Measurements from ENCODE around the gene CETN3. TPM values are rescaled to one million over a fixed set of nuclear protein-coding genes. Genes with fewer than 3 reads are reported as not detected.
A peak's percentile ranks its signal among the peaks of the same experiment; 100 is the strongest.

CETN3 gene
- total and polyA plus RNA-seq, 2 of the 13 experiments (the other 11 are each of a cell fraction or from before 2014, with no cell fraction given) = 15.4 to 71.5 TPM

GRCh38 chr5:90410178-90410762, 714 bp upstream of the CETN3 start:
- POLR2A ChIA-PET = interaction anchor here (0.7 to 2.7 kb wide), 24 partner anchors 7 to 973 kb away, joined by 3 to 39 read pairs (median 4); partner anchors contain the start of genes ARRDC3, MBLAC2 and POLR3G
- peaks cover 15% of the 10 kb centered on the region for H3K79me2 ChIP-seq (ENCODE audit: insufficient read depth, low read length)
- 1% methylated on average over 10 of the region's 10 CpGs for WGBS (ENCODE audit: low lambda C conversion rate)
- in situ Hi-C loops (cut with HindIII; ENCODE audit: extremely low pct_ligation_motif_present, low pct_unique_long_range_greater_than_20kb) = no loop called here
- H3K4me1 ChIP-seq (ENCODE audit: insufficient read depth, low read length) = peaks cover 31% of the 10 kb centered on the region
- FAIRE-seq = no peak
- H3K4me2 ChIP-seq (ENCODE audit: low read depth, low read length) = peak overlapping the region; percentile 91
- H2AFZ ChIP-seq (ENCODE audit: low read length) = peak overlapping the region; percentile 94
- H3K27me3 ChIP-seq (ENCODE audit: control insufficient read depth in 1 of 2, insufficient read depth in 2 of 2, low read length in 2 of 2) = no peaks in the 10 kb centered on the region; a peak in 1 of 5 replicates
- intact Hi-C loops (cut with micrococcal nuclease; ENCODE audit: unreplicated experiment) = no loop called here
- CTCF ChIA-PET (ENCODE audit: low intra/inter-chr PET ratio, low total read pairs) = no interaction called here
- H3K4me3 ChIP-seq (replicated peaks in 1 of 3; ENCODE audit: insufficient read depth in 1 of 3, low read depth in 2 of 3, low read length in 3 of 3) = peak overlapping the region; percentile 70 to 87 (median 80)
- H3K36me3 ChIP-seq (replicated peaks in 1 of 2; ENCODE audit: control insufficient read depth in 1 of 2, insufficient read depth in 2 of 2, low read length in 2 of 2) = peaks cover 1 to 7% of the 10 kb centered on the region in 2 experiments; a peak in 4 of 5 replicates
- TSS peak; percentile 95 for BruUV-seq (replicated peaks)
- no peak for ATAC-seq
- H3K27ac ChIP-seq (ENCODE audit: extremely low read length, insufficient read depth, low read length) = peak overlapping the region; percentile 98
- peak overlapping the region; percentile 99 for H3K9ac ChIP-seq (ENCODE audit: insufficient read depth, low read depth, low read length)
- H4K20me1 ChIP-seq (ENCODE audit: insufficient read depth, low read length) = no peaks in the 10 kb centered on the region
- no peaks in the 10 kb centered on the region for H3K9me3 ChIP-seq (ENCODE audit: low read length)
- peak; percentile 4 for DNase-seq (ENCODE audit: low spot score)
- no peak for TF ChIP-seq ZNF556 (CRISPR knock-in tag; IDR thresholded peaks at IDR 0.05; ENCODE audit: borderline replicate concordance)
- no peak for TF ChIP-seq ZNF883 (CRISPR knock-in tag; IDR thresholded peaks at IDR 0.05; ENCODE audit: not compliant biosample characterization)
- TF ChIP-seq ZNF280D (CRISPR knock-in tag; IDR thresholded peaks at IDR 0.05) = no peak
- peak; percentile 12; the same call in 1 of the 2 replicates for TF ChIP-seq IRX3 (CRISPR knock-in tag; IDR thresholded peaks at IDR 0.05; ENCODE audit: borderline replicate concordance, low read depth)
- peak; percentile 3; the same call in 1 of the 2 replicates for TF ChIP-seq ZNF30 (CRISPR knock-in tag; IDR thresholded peaks at IDR 0.05)
- TF ChIP-seq ZNF343 (CRISPR knock-in tag; IDR thresholded peaks at IDR 0.05) = no peak
- no peak for TF ChIP-seq NFE2 (CRISPR knock-in tag; IDR thresholded peaks at IDR 0.05)
- TF ChIP-seq LCORL (IDR thresholded peaks at IDR 0.05) = no peak
- no peak for TF ChIP-seq LCORL (CRISPR knock-in tag; IDR thresholded peaks at IDR 0.05)
- TF ChIP-seq ZNF639 (CRISPR knock-in tag; conservative IDR thresholded peaks at IDR 0.05) = no peak
- 0 out of 2 replicates have a peak, but pooled peaks have one; percentile 5 for TF ChIP-seq CREM (IDR thresholded peaks at IDR 0.05)
- TF ChIP-seq CREM (CRISPR knock-in tag; IDR thresholded peaks at IDR 0.05) = no peak
- TF ChIP-seq EZH2 (conservative IDR thresholded peaks at IDR 0.05; ENCODE audit: low read depth, low read length) = no peak
- TF ChIP-seq ZNF530 (CRISPR knock-in tag; IDR thresholded peaks at IDR 0.05; ENCODE audit: low read depth) = no peak
- TF ChIP-seq ZNF317 (CRISPR knock-in tag; IDR thresholded peaks at IDR 0.05) = 0 out of 2 replicates have a peak, but pooled peaks have one; percentile 45
- TF ChIP-seq CC2D1A (CRISPR knock-in tag; IDR thresholded peaks at IDR 0.05) = 0 out of 2 replicates have a peak, but pooled peaks have one; percentile 42
- TF ChIP-seq FOXM1 (CRISPR knock-in tag; IDR thresholded peaks at IDR 0.05) = no peak
- no peak for TF ChIP-seq THAP9 (CRISPR knock-in tag; IDR thresholded peaks at IDR 0.05; ENCODE audit: borderline replicate concordance)

Data from HepG2 (cell line).